ENCODE measurements around the gene CRMP1. TPM values are rescaled to one million over a fixed set of nuclear protein-coding genes. Genes with fewer than 3 reads are reported as not detected.

Gene CRMP1
- total RNA-seq, 4 donors from 2014 or later = 0.63 to 3.0 (median 0.81) TPM; not detected in 1

DNA sequence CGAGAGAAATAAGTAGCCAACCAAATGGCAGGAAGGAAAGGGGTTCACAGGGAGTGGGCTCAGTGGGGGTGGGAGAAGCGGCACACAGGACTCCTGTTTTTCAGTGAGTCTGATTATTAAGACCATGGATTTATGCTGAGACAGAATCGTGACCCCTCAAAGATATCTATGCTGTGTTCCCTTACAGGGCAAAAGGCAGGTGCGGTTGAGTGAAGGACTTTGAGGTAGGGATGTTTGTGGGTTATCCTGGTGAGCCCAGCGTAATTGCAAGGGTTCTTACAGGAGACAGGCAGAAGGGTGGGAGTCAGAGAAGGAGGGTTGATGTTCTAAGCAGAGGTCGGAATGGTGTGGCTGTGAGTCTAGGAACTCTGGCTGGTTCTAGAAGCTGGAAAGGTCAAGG is 108.9 kb downstream of the CRMP1 start:
- Histone ChIP-seq H3K27ac (no peak overlapping the region), H3K4me1 (no peaks in the 10 kb centered on the region), H3K4me3 (replicated peaks in 1 of 3) (no peak overlapping the region), H3K9me3 (no peaks in the 10 kb centered on the region), H3K27me3 (no peaks in the 10 kb centered on the region), H3K36me3 (peaks cover 0 to 12% of the 10 kb centered on the region in 2 donors)
- WGBS, 2 donors = 92 to 93% methylated on average over 6 of the region's 6 CpGs
- intact Hi-C loops (cut with DNase I) = no loop called here
- TF ChIP-seq POLR2A (IDR thresholded peaks at IDR 0.05) = no peak
- TF ChIP-seq CTCF (IDR thresholded peaks at IDR 0.05) = no peak
- no peak for DNase-seq

DNA sequence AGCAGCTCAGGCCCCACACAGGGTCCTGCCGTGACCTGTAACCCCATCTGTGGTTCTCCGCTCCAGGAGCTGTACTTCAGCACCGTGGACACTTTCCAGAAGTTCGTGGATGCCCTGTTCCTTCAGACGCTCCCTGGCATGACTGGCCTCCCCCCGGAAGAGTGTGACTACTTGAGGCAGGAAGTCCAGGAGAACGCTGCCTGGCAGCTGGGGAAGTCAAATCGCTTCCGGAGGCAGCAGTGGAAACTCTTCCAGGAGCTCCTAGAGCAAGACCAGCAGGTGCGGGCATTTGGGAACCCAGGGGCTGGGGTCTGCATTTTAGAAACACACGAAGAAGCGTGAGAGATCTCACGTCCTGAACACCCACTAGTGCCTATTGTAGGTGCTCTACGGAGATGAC is 109.4 kb downstream of the CRMP1 start:
- peaks cover 0 to 12% of the 10 kb centered on the region in 2 donors for H3K36me3 ChIP-seq
- DNase-seq = no peak
- intact Hi-C loops (cut with DNase I) = no loop called here

GRCh38 chr4:5782829-5783476 is 109.9 kb downstream of the CRMP1 start:
- WGBS, 2 donors = 95% methylated on average over 6 of the region's 6 CpGs
- H3K27ac ChIP-seq = no peak overlapping the region

More for the DNA sequence above, 109.4 kb downstream of the CRMP1 start:
- no peaks in the 10 kb centered on the region for H3K4me1 ChIP-seq
- no peak overlapping the region for H3K27ac ChIP-seq
- TF ChIP-seq POLR2A (IDR thresholded peaks at IDR 0.05) (no peak), CTCF (IDR thresholded peaks at IDR 0.05) (no peak)
- 81 to 92% methylated on average over 12 to 14 of the region's 14 CpGs for WGBS, 2 donors
- H3K9me3 ChIP-seq = no peaks in the 10 kb centered on the region
- H3K4me3 ChIP-seq (replicated peaks in 1 of 3) = no peak overlapping the region
- no peaks in the 10 kb centered on the region for H3K27me3 ChIP-seq

GRCh38 chr4:5781691-5782090 is 111.2 kb downstream of the CRMP1 start:
- no peak overlapping the region for H3K4me3 ChIP-seq (replicated peaks in 1 of 3)
- H3K9me3 ChIP-seq = no peaks in the 10 kb centered on the region
- no peak overlapping the region for H3K27ac ChIP-seq
- WGBS, 2 donors = 83 to 93% methylated on average over 3 of the region's 3 CpGs
- TF ChIP-seq CTCF (IDR thresholded peaks at IDR 0.05) = no peak
- no peak for TF ChIP-seq POLR2A (IDR thresholded peaks at IDR 0.05)
- intact Hi-C loops (cut with DNase I) = no loop called here
- H3K27me3 ChIP-seq = no peaks in the 10 kb centered on the region
- H3K36me3 ChIP-seq = peaks cover 0 to 10% of the 10 kb centered on the region in 2 donors
- no peak for DNase-seq
- H3K4me1 ChIP-seq = no peaks in the 10 kb centered on the region

More at GRCh38 chr4:5782829-5783476, 109.9 kb downstream of the CRMP1 start:
- intact Hi-C loops (cut with DNase I) = no loop called here
- Histone ChIP-seq H3K4me1 (no peaks in the 10 kb centered on the region), H3K36me3 (peaks cover 0 to 12% of the 10 kb centered on the region in 2 donors), H3K4me3 (replicated peaks in 1 of 3) (no peak overlapping the region), H3K27me3 (no peaks in the 10 kb centered on the region), H3K9me3 (no peaks in the 10 kb centered on the region)
- TF ChIP-seq CTCF (IDR thresholded peaks at IDR 0.05) = no peak
- no peak for TF ChIP-seq POLR2A (IDR thresholded peaks at IDR 0.05)
- DNase-seq = no peak

DNA sequence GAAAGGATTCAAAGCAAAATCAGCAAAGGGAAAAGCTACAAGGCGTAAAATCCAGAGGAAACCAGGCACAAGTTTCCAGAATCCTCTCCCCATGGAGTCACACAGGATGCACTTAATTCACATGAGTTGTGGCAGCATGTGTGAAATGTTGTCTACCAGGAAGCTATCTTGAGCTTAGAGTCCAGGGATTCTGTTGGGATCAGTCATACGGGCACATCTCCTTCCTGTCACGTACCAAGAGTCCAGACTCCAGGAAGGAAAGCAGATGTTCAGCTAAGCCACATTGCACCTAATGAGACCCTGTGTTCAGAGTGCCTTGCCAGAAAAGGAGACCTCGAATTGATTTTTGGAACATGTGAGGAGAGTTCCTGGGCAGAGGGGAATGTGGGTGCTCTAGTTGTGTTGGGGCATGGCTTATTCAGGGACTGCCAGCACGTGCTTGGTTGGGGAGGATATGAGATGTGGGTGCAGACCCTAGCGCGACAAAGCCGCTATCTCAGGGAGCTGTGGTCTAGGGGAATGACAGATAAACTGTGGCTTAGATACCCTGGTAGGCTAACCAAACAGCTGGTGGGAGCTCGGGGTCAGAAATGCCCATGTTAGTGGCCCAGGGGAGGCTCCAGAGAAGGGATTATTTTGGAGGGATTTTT is 111.9 kb downstream of the CRMP1 start:
- H3K4me1 ChIP-seq = no peaks in the 10 kb centered on the region
- H3K27me3 ChIP-seq = no peaks in the 10 kb centered on the region
- peaks cover 0 to 10% of the 10 kb centered on the region in 2 donors for H3K36me3 ChIP-seq
- H3K4me3 ChIP-seq (replicated peaks in 1 of 3) = no peak overlapping the region
- TF ChIP-seq CTCF (IDR thresholded peaks at IDR 0.05) = no peak
- no peak for TF ChIP-seq POLR2A (IDR thresholded peaks at IDR 0.05)
- intact Hi-C loops (cut with DNase I) = no loop called here
- H3K9me3 ChIP-seq = no peaks in the 10 kb centered on the region
- no peak for DNase-seq
- WGBS, 2 donors = 90 to 93% methylated on average over 9 of the region's 9 CpGs
- H3K27ac ChIP-seq = no peak overlapping the region

Measured in thyroid gland (tissue), 4 donors.